ENCODE measurements around the gene MORN3.

DNA sequence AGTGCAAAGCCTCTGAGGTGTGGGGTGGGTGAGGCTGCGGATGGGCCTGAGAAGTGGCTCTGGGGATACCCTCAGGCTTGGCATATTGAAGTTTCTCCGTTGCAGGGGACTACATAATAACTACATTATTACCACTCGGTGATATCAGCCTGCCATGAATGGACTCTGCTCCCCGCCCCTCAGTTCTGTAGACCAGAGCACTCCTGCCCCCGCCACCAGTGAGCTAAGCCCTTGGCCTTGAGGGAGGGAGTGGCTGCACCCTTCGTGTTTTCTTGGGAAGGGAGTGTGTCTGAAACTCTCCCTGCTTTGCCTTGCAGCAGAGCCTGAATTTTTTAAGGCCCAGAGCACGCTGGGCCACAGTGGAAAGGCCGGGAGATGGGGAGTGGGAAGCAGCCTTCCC lies 41.4 kb downstream of the MORN3 start:
- TF ChIP-seq EZH2 (IDR thresholded peaks at IDR 0.05; ENCODE audit: borderline replicate concordance, low read depth, low read length) (no peak), EP300 (IDR thresholded peaks at IDR 0.05; ENCODE audit: low read length) (no peak)
- TF ChIP-seq, protein P1, sequence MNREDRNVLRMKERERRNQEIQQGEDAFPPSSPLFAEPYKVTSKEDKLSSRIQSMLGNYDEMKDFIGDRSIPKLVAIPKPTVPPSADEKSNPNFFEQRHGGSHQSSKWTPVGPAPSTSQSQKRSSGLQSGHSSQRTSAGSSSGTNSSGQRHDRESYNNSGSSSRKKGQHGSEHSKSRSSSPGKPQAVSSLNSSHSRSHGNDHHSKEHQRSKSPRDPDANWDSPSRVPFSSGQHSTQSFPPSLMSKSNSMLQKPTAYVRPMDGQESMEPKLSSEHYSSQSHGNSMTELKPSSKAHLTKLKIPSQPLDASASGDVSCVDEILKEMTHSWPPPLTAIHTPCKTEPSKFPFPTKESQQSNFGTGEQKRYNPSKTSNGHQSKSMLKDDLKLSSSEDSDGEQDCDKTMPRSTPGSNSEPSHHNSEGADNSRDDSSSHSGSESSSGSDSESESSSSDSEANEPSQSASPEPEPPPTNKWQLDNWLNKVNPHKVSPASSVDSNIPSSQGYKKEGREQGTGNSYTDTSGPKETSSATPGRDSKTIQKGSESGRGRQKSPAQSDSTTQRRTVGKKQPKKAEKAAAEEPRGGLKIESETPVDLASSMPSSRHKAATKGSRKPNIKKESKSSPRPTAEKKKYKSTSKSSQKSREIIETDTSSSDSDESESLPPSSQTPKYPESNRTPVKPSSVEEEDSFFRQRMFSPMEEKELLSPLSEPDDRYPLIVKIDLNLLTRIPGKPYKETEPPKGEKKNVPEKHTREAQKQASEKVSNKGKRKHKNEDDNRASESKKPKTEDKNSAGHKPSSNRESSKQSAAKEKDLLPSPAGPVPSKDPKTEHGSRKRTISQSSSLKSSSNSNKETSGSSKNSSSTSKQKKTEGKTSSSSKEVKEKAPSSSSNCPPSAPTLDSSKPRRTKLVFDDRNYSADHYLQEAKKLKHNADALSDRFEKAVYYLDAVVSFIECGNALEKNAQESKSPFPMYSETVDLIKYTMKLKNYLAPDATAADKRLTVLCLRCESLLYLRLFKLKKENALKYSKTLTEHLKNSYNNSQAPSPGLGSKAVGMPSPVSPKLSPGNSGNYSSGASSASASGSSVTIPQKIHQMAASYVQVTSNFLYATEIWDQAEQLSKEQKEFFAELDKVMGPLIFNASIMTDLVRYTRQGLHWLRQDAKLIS (CRISPR knock-in tag; IDR thresholded peaks at IDR 0.05): no peak
